ENCODE data around the gene THSD4. TPM values are rescaled to one million over a fixed set of nuclear protein-coding genes. Genes with fewer than 3 reads are reported as not detected.

Gene THSD4
- total RNA-seq, 1 donor from 2014 or later = 2.5 TPM

- Histone ChIP-seq H2AFZ (ENCODE audit: low read depth, low read length) (no peak overlapping the region), H3K4me1 (ENCODE audit: insufficient read depth, low read length) (no peaks in the 10 kb centered on the region), H3K9me3 (ENCODE audit: insufficient read depth, low read depth, low read length) (no peaks in the 10 kb centered on the region), H3K9ac (ENCODE audit: low read length) (no peak overlapping the region), H3K79me2 (ENCODE audit: insufficient read depth, low read length) (no peaks in the 10 kb centered on the region), H3K4me3 (ENCODE audit: insufficient read depth, low read depth, low read length) (no peak overlapping the region), H3K36me3 (ENCODE audit: insufficient read depth, low read length) (no peaks in the 10 kb centered on the region), H3K4me2 (ENCODE audit: low read length) (no peak overlapping the region), H3K27me3 (ENCODE audit: insufficient read depth, low read length) (no peaks in the 10 kb centered on the region), H3K27ac (ENCODE audit: low read depth, low read length) (no peak overlapping the region), H4K20me1 (ENCODE audit: insufficient read depth, low read length) (no peaks in the 10 kb centered on the region)
- TF ChIP-seq CTCF (IDR thresholded peaks at IDR 0.05; ENCODE audit: insufficient read depth, low read depth, low read length) = no peak
- TF ChIP-seq EZH2 (IDR thresholded peaks at IDR 0.05; ENCODE audit: insufficient read depth, low read length) = no peak
- no peak for FAIRE-seq
- Mint-ChIP-seq H3K9me3 (ENCODE audit: unreplicated experiment) (no peaks in the 10 kb centered on the region), H3K27ac (ENCODE audit: unreplicated experiment) (no peak overlapping the region), H3K4me3 (ENCODE audit: unreplicated experiment) (no peak overlapping the region), H3K27me3 (ENCODE audit: low read depth, unreplicated experiment) (no peaks in the 10 kb centered on the region), H3K4me1 (ENCODE audit: low read depth, unreplicated experiment) (no peaks in the 10 kb centered on the region), H3K36me3 (ENCODE audit: low read depth, unreplicated experiment) (no peaks in the 10 kb centered on the region)
- DNase-seq (ENCODE audit: low read depth) = no peak
Measured at GRCh38 chr15:71489570-71489969, 374.3 kb downstream of the THSD4 start.

GRCh38 chr15:71493526-71493925, 378.3 kb downstream of the THSD4 start:
- FAIRE-seq = no peak
- Histone ChIP-seq H3K9ac (ENCODE audit: low read length) (no peak overlapping the region), H3K4me2 (ENCODE audit: low read length) (no peak overlapping the region), H3K9me3 (ENCODE audit: insufficient read depth, low read depth, low read length) (no peaks in the 10 kb centered on the region), H3K4me1 (ENCODE audit: insufficient read depth, low read length) (peaks cover 4% of the 10 kb centered on the region), H3K4me3 (ENCODE audit: insufficient read depth, low read depth, low read length) (no peak overlapping the region), H3K27ac (ENCODE audit: low read depth, low read length) (no peak overlapping the region), H2AFZ (ENCODE audit: low read depth, low read length) (no peak overlapping the region), H4K20me1 (ENCODE audit: insufficient read depth, low read length) (no peaks in the 10 kb centered on the region), H3K79me2 (ENCODE audit: insufficient read depth, low read length) (no peaks in the 10 kb centered on the region), H3K36me3 (ENCODE audit: insufficient read depth, low read length) (no peaks in the 10 kb centered on the region), H3K27me3 (ENCODE audit: insufficient read depth, low read length) (no peaks in the 10 kb centered on the region)
- H3K9me3 Mint-ChIP-seq (ENCODE audit: unreplicated experiment) = no peaks in the 10 kb centered on the region
- H3K4me1 Mint-ChIP-seq (ENCODE audit: low read depth, unreplicated experiment) = no peaks in the 10 kb centered on the region
- no peak overlapping the region for H3K27ac Mint-ChIP-seq (ENCODE audit: unreplicated experiment)
- H3K4me3 Mint-ChIP-seq (ENCODE audit: unreplicated experiment) = no peak overlapping the region
- no peak for DNase-seq (ENCODE audit: low read depth)
- TF ChIP-seq CTCF (IDR thresholded peaks at IDR 0.05; ENCODE audit: insufficient read depth, low read depth, low read length) = no peak
- TF ChIP-seq EZH2 (IDR thresholded peaks at IDR 0.05; ENCODE audit: insufficient read depth, low read length) = no peak
- no peaks in the 10 kb centered on the region for H3K27me3 Mint-ChIP-seq (ENCODE audit: low read depth, unreplicated experiment)
- no peaks in the 10 kb centered on the region for H3K36me3 Mint-ChIP-seq (ENCODE audit: low read depth, unreplicated experiment)

- Histone ChIP-seq H3K27ac (ENCODE audit: low read depth, low read length) (no peak overlapping the region), H3K36me3 (ENCODE audit: insufficient read depth, low read length) (no peaks in the 10 kb centered on the region), H3K4me2 (ENCODE audit: low read length) (no peak overlapping the region), H3K9ac (ENCODE audit: low read length) (no peak overlapping the region), H3K9me3 (ENCODE audit: insufficient read depth, low read depth, low read length) (no peaks in the 10 kb centered on the region), H4K20me1 (ENCODE audit: insufficient read depth, low read length) (no peaks in the 10 kb centered on the region), H3K79me2 (ENCODE audit: insufficient read depth, low read length) (no peaks in the 10 kb centered on the region), H3K27me3 (ENCODE audit: insufficient read depth, low read length) (no peaks in the 10 kb centered on the region), H3K4me3 (ENCODE audit: insufficient read depth, low read depth, low read length) (no peak overlapping the region), H3K4me1 (ENCODE audit: insufficient read depth, low read length) (peaks cover 4% of the 10 kb centered on the region), H2AFZ (ENCODE audit: low read depth, low read length) (no peak overlapping the region)
- Mint-ChIP-seq H3K36me3 (ENCODE audit: low read depth, unreplicated experiment) (no peaks in the 10 kb centered on the region), H3K27ac (ENCODE audit: unreplicated experiment) (no peak overlapping the region), H3K4me3 (ENCODE audit: unreplicated experiment) (no peak overlapping the region), H3K4me1 (ENCODE audit: low read depth, unreplicated experiment) (no peaks in the 10 kb centered on the region), H3K27me3 (ENCODE audit: low read depth, unreplicated experiment) (no peaks in the 10 kb centered on the region), H3K9me3 (ENCODE audit: unreplicated experiment) (no peaks in the 10 kb centered on the region)
- FAIRE-seq (no peak), DNase-seq (ENCODE audit: low read depth) (no peak)
- no peak for TF ChIP-seq CTCF (IDR thresholded peaks at IDR 0.05; ENCODE audit: insufficient read depth, low read depth, low read length)
- TF ChIP-seq EZH2 (IDR thresholded peaks at IDR 0.05; ENCODE audit: insufficient read depth, low read length) = no peak
Measured at GRCh38 chr15:71494563-71495397, 379.5 kb downstream of the THSD4 start.
